WTC11 (cell line): ENCODE results near the gene ATP11A. TPM values are rescaled to one million over a fixed set of nuclear protein-coding genes. Genes with fewer than 3 reads are reported as not detected.

Experiments
- CBFB ChIP-seq: sonication (generic); formaldehyde crosslinking; IDR thresholded peaks from 2 replicates; pipeline ENCODE4 v1.8.1; 2022; ENCODE audit warnings: mild to moderate bottlenecking, low read depth, missing genetic modification reagents
- ETV6 ChIP-seq: sonication (generic); formaldehyde crosslinking; IDR thresholded peaks from 2 replicates; pipeline ENCODE4 v1.8.1; 2022; ENCODE audit warnings: mild to moderate bottlenecking, missing genetic modification reagents
- GRHL2 ChIP-seq: fragments of 250-450 bp; sonication (Bioruptor Pico); IDR thresholded peaks from 2 replicates; pipeline ENCODE4 v1.8.0; 2022; ENCODE audit warnings: mild to moderate bottlenecking, moderate library complexity; ENCODE audit not compliant: insufficient replicate concordance, severe bottlenecking
- JUN ChIP-seq: sonication (generic); formaldehyde crosslinking; IDR thresholded peaks from 2 replicates; pipeline ENCODE4 v1.8.0; 2023; ENCODE audit warnings: mild to moderate bottlenecking, missing genetic modification reagents
- KAT7 ChIP-seq: sonication (generic); formaldehyde crosslinking; IDR thresholded peaks from 2 replicates; pipeline ENCODE4 v1.8.1; 2023; ENCODE audit warnings: missing genetic modification reagents, mild to moderate bottlenecking, borderline replicate concordance
- OVOL2 ChIP-seq: fragments of 250-450 bp; sonication (Bioruptor Pico); IDR thresholded peaks from 2 replicates; pipeline ENCODE4 v1.9.0; 2021; ENCODE audit warnings: mild to moderate bottlenecking, borderline replicate concordance
- RORB ChIP-seq: fragments of 250-450 bp; sonication (Bioruptor Pico); IDR thresholded peaks from 2 replicates; pipeline ENCODE4 v1.9.0; 2021; ENCODE audit warnings: mild to moderate bottlenecking
- SMAD3 ChIP-seq: sonication (generic); formaldehyde crosslinking; IDR thresholded peaks from 2 replicates; pipeline ENCODE4 v1.8.0; 2022; ENCODE audit warnings: missing genetic modification reagents, mild to moderate bottlenecking, borderline replicate concordance
- SMAD4 ChIP-seq: sonication (generic); formaldehyde crosslinking; IDR thresholded peaks from 2 replicates; pipeline ENCODE4 v1.8.0; 2022; ENCODE audit warnings: mild to moderate bottlenecking, missing genetic modification reagents
- SP1 ChIP-seq: sonication (generic); formaldehyde crosslinking; conservative IDR thresholded peaks from 2 replicates; pipeline ENCODE4 v1.8.1; 2022; ENCODE audit warnings: missing genetic modification reagents
- TCF7 ChIP-seq: sonication (generic); formaldehyde crosslinking; IDR thresholded peaks from 2 replicates; pipeline ENCODE4 v1.8.0; 2022; ENCODE audit warnings: mild to moderate bottlenecking, low read depth, missing genetic modification reagents, moderate library complexity
- TEAD1 ChIP-seq: sonication (generic); formaldehyde crosslinking; IDR thresholded peaks from 2 replicates; pipeline ENCODE4 v1.8.0; 2022; ENCODE audit warnings: mild to moderate bottlenecking, missing genetic modification reagents
- ZBTB21 ChIP-seq: sonication (generic); formaldehyde crosslinking; IDR thresholded peaks from 2 replicates; pipeline ENCODE4 v1.8.1; 2023; ENCODE audit warnings: mild to moderate bottlenecking, missing genetic modification reagents, borderline replicate concordance
- ZNF138 ChIP-seq: sonication (generic); formaldehyde crosslinking; conservative IDR thresholded peaks from 2 replicates; pipeline ENCODE4 v1.8.1; 2022; ENCODE audit warnings: mild to moderate bottlenecking, moderate library complexity, missing genetic modification reagents
- ZNF416 ChIP-seq: fragments of 250-450 bp; sonication (Bioruptor Pico); IDR thresholded peaks from 2 replicates; pipeline ENCODE4 v1.9.0; 2021; ENCODE audit warnings: mild to moderate bottlenecking, inconsistent platforms
- total RNA-seq: library from RNA; stranded (reverse); gene quantifications from 3 replicates; pipeline ENCODE4 v1.2.3, GENCODE V29; 2021
- TF ChIP-seq, protein P1 (sequence below): fragments of 200-600 bp; IDR thresholded peaks from 2 replicates; pipeline ENCODE4 v1.8.0; 2022; ENCODE audit warnings: antibody characterized with exemption
- TF ChIP-seq, protein P2 (sequence below): sonication (generic); formaldehyde crosslinking; conservative IDR thresholded peaks from 2 replicates; pipeline ENCODE4 v1.8.1; 2023; ENCODE audit warnings: mild to moderate bottlenecking, low read depth, missing genetic modification reagents, moderate library complexity
- TF ChIP-seq, protein P3 (sequence below): sonication (generic); formaldehyde crosslinking; IDR thresholded peaks from 2 replicates; pipeline ENCODE4 v1.8.0; 2022; ENCODE audit warnings: mild to moderate bottlenecking, missing genetic modification reagents
- TF ChIP-seq, protein P4 (sequence below): fragments of 250-450 bp; sonication (Bioruptor Pico); conservative IDR thresholded peaks from 2 replicates; pipeline ENCODE4 v1.9.0; 2021; ENCODE audit warnings: mild to moderate bottlenecking
- TF ChIP-seq, protein P5 (sequence below): sonication (generic); formaldehyde crosslinking; IDR thresholded peaks from 2 replicates; pipeline ENCODE4 v1.8.1; 2022; ENCODE audit warnings: low read depth, mild to moderate bottlenecking, moderate library complexity, missing genetic modification reagents, borderline replicate concordance
- TF ChIP-seq, protein P6 (sequence below): sonication (generic); formaldehyde crosslinking; IDR thresholded peaks from 2 replicates; pipeline ENCODE4 v1.8.1; 2022; ENCODE audit warnings: mild to moderate bottlenecking, moderate library complexity, missing genetic modification reagents
- TF ChIP-seq, protein P7 (sequence below): fragments of 250-450 bp; sonication (Bioruptor Pico); IDR thresholded peaks from 2 replicates; pipeline ENCODE4 v1.9.0; 2021; ENCODE audit warnings: mild to moderate bottlenecking
- TF ChIP-seq, protein P8 (sequence below): fragments of 250-450 bp; sonication (Bioruptor Pico); IDR thresholded peaks from 2 replicates; pipeline ENCODE4 v1.9.0; 2021; ENCODE audit warnings: moderate library complexity, mild to moderate bottlenecking, inconsistent platforms, borderline replicate concordance
- TF ChIP-seq, protein P9 (sequence below): fragments of 250-450 bp; sonication (Bioruptor Pico); IDR thresholded peaks from 2 replicates; pipeline ENCODE4 v1.8.0; 2021; ENCODE audit warnings: mild to moderate bottlenecking

The ATP11A gene
- total RNA-seq, 1 experiment from 2014 or later: 100 TPM

DNA sequence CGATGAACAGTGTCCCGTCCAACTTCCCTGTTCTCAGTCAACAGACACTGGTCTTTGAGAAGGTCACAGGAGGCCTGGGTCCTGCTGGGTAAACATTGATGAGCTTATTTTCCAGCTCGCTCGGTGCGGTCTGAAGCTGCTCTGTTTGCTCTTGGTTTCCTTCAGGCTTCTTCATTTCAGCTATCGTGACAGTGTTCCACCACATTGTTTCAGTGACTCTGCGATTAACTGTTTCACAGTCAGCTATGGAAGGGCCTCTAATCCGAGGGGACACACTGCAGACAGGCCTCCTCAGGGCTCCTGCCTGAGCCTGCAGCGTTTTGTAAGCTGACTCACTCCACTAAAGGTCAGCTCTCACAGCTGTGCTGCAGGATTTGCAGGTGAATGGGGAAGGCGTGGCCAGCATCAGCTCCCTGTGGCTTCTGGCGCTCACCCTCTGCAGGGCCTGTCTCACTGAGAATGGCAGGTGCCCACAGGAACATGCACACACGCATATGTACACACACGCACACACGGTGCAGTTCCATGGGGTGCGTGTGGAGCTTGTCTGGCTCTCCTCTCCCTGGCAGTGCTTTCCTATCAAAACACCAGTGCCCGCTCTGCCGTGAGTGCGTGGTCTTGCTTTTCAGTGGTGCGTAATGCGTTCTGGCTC, 216.3 kb downstream of the ATP11A start (continued):
- TF ChIP-seq, protein P1, sequence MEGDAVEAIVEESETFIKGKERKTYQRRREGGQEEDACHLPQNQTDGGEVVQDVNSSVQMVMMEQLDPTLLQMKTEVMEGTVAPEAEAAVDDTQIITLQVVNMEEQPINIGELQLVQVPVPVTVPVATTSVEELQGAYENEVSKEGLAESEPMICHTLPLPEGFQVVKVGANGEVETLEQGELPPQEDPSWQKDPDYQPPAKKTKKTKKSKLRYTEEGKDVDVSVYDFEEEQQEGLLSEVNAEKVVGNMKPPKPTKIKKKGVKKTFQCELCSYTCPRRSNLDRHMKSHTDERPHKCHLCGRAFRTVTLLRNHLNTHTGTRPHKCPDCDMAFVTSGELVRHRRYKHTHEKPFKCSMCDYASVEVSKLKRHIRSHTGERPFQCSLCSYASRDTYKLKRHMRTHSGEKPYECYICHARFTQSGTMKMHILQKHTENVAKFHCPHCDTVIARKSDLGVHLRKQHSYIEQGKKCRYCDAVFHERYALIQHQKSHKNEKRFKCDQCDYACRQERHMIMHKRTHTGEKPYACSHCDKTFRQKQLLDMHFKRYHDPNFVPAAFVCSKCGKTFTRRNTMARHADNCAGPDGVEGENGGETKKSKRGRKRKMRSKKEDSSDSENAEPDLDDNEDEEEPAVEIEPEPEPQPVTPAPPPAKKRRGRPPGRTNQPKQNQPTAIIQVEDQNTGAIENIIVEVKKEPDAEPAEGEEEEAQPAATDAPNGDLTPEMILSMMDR: no peak
- TF ChIP-seq ZNF416 (no peak), RORB (CRISPR knock-in tag) (no peak), ZNF138 (CRISPR knock-in tag) (no peak), SMAD4 (0 out of 2 replicates have a peak, but pooled peaks have one; percentile 54), JUN (CRISPR knock-in tag) (no peak), TCF7 (CRISPR knock-in tag) (no peak), KAT7 (CRISPR knock-in tag) (no peak), CBFB (CRISPR knock-in tag) (peak; percentile 74; the same call in 1 of the 2 replicates), GRHL2 (CRISPR knock-in tag) (no peak), ETV6 (CRISPR knock-in tag) (peak; percentile 84), OVOL2 (CRISPR knock-in tag) (no peak), TEAD1 (CRISPR knock-in tag) (peak; percentile 95), ZBTB21 (peak; percentile 49; the same call in 1 of the 2 replicates), SMAD3 (peak; percentile 82; the same call in 1 of the 2 replicates), SP1 (peak; percentile 73; the same call in 1 of the 2 replicates)
- TF ChIP-seq, protein P2, sequence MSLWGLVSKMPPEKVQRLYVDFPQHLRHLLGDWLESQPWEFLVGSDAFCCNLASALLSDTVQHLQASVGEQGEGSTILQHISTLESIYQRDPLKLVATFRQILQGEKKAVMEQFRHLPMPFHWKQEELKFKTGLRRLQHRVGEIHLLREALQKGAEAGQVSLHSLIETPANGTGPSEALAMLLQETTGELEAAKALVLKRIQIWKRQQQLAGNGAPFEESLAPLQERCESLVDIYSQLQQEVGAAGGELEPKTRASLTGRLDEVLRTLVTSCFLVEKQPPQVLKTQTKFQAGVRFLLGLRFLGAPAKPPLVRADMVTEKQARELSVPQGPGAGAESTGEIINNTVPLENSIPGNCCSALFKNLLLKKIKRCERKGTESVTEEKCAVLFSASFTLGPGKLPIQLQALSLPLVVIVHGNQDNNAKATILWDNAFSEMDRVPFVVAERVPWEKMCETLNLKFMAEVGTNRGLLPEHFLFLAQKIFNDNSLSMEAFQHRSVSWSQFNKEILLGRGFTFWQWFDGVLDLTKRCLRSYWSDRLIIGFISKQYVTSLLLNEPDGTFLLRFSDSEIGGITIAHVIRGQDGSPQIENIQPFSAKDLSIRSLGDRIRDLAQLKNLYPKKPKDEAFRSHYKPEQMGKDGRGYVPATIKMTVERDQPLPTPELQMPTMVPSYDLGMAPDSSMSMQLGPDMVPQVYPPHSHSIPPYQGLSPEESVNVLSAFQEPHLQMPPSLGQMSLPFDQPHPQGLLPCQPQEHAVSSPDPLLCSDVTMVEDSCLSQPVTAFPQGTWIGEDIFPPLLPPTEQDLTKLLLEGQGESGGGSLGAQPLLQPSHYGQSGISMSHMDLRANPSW: no peak
- TF ChIP-seq, protein P3, sequence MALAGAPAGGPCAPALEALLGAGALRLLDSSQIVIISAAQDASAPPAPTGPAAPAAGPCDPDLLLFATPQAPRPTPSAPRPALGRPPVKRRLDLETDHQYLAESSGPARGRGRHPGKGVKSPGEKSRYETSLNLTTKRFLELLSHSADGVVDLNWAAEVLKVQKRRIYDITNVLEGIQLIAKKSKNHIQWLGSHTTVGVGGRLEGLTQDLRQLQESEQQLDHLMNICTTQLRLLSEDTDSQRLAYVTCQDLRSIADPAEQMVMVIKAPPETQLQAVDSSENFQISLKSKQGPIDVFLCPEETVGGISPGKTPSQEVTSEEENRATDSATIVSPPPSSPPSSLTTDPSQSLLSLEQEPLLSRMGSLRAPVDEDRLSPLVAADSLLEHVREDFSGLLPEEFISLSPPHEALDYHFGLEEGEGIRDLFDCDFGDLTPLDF (CRISPR knock-in tag): no peak
- TF ChIP-seq, protein P4, sequence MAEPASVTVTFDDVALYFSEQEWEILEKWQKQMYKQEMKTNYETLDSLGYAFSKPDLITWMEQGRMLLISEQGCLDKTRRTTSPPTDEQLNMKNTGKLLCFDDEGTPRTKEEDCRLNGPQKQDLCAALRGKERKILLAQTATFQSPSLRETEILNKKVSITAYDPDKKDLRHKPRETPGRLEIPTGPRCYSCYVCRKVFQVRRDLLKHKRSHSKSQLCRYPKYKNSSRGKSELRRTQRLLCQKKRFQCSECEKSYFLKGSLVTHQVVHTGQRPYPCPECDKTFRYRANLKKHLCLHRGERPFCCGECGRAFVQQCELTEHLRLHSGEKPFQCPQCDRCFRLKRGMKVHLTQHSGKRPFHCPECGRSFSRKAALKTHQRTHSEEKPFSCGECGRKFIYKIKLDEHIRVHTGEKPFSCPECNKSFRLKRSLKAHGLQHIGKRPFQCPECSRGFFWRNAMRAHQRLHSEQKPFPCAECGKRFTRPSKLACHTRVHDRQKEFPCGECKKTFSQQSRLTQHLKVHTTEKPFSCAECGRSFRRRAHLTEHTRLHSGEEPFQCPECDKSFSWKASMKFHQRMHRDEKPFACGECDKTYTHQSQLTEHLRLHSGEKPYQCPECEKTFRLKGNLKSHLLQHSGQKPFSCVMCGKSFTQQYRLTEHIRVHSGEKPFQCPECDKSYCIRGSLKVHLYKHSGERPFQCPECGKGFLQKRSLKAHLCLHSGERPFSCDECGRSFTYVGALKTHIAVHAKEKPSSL (CRISPR knock-in tag): no peak
- TF ChIP-seq, protein P5, sequence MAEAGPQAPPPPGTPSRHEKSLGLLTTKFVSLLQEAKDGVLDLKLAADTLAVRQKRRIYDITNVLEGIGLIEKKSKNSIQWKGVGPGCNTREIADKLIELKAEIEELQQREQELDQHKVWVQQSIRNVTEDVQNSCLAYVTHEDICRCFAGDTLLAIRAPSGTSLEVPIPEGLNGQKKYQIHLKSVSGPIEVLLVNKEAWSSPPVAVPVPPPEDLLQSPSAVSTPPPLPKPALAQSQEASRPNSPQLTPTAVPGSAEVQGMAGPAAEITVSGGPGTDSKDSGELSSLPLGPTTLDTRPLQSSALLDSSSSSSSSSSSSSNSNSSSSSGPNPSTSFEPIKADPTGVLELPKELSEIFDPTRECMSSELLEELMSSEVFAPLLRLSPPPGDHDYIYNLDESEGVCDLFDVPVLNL: no peak
- TF ChIP-seq, protein P6, sequence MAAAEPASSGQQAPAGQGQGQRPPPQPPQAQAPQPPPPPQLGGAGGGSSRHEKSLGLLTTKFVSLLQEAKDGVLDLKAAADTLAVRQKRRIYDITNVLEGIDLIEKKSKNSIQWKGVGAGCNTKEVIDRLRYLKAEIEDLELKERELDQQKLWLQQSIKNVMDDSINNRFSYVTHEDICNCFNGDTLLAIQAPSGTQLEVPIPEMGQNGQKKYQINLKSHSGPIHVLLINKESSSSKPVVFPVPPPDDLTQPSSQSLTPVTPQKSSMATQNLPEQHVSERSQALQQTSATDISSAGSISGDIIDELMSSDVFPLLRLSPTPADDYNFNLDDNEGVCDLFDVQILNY (CRISPR knock-in tag): no peak
- TF ChIP-seq, protein P7, sequence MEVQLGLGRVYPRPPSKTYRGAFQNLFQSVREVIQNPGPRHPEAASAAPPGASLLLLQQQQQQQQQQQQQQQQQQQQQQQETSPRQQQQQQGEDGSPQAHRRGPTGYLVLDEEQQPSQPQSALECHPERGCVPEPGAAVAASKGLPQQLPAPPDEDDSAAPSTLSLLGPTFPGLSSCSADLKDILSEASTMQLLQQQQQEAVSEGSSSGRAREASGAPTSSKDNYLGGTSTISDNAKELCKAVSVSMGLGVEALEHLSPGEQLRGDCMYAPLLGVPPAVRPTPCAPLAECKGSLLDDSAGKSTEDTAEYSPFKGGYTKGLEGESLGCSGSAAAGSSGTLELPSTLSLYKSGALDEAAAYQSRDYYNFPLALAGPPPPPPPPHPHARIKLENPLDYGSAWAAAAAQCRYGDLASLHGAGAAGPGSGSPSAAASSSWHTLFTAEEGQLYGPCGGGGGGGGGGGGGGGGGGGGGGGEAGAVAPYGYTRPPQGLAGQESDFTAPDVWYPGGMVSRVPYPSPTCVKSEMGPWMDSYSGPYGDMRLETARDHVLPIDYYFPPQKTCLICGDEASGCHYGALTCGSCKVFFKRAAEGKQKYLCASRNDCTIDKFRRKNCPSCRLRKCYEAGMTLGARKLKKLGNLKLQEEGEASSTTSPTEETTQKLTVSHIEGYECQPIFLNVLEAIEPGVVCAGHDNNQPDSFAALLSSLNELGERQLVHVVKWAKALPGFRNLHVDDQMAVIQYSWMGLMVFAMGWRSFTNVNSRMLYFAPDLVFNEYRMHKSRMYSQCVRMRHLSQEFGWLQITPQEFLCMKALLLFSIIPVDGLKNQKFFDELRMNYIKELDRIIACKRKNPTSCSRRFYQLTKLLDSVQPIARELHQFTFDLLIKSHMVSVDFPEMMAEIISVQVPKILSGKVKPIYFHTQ (CRISPR knock-in tag): no peak
- TF ChIP-seq, protein P8, sequence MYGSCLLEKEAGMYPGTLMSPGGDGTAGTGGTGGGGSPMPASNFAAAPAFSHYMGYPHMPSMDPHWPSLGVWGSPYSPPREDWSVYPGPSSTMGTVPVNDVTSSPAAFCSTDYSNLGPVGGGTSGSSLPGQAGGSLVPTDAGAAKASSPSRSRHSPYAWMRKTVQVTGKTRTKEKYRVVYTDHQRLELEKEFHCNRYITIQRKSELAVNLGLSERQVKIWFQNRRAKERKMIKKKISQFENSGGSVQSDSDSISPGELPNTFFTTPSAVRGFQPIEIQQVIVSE (CRISPR knock-in tag): no peak
- TF ChIP-seq, protein P9, sequence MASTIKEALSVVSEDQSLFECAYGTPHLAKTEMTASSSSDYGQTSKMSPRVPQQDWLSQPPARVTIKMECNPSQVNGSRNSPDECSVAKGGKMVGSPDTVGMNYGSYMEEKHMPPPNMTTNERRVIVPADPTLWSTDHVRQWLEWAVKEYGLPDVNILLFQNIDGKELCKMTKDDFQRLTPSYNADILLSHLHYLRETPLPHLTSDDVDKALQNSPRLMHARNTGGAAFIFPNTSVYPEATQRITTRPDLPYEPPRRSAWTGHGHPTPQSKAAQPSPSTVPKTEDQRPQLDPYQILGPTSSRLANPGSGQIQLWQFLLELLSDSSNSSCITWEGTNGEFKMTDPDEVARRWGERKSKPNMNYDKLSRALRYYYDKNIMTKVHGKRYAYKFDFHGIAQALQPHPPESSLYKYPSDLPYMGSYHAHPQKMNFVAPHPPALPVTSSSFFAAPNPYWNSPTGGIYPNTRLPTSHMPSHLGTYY (CRISPR knock-in tag): no peak
